GM19467 (cell line): ENCODE data around the gene PCDHGB6.
"Not testable (repeated sequence)": the region's sequence is repeated elsewhere in the genome, so short reads cannot be mapped to it uniquely, and the experiment has no call there.

Source experiments
- ATAC-seq: cut with Tn5 transposase; IDR thresholded peaks from one replicate; pipeline ENCODE4 v1.9.1; 2021; ENCODE audit warnings: mild to moderate bottlenecking, moderate library complexity; ENCODE audit not compliant: unreplicated experiment

Gene PCDHGB6

DNA sequence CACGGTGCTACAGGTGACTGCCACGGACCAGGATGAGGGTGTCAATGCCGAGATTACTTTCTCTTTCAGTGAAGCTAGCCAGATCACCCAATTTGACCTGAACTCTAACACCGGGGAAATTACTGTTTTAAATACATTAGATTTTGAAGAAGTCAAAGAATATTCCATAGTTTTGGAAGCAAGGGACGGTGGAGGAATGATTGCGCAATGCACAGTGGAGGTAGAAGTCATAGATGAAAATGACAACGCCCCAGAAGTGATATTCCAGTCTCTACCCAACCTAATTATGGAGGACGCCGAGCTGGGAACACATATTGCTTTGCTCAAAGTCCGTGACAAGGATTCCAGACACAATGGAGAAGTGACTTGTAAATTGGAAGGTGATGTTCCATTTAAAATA, 19.2 kb upstream of the PCDHGB6 start:
- ATAC-seq: no peak

DNA sequence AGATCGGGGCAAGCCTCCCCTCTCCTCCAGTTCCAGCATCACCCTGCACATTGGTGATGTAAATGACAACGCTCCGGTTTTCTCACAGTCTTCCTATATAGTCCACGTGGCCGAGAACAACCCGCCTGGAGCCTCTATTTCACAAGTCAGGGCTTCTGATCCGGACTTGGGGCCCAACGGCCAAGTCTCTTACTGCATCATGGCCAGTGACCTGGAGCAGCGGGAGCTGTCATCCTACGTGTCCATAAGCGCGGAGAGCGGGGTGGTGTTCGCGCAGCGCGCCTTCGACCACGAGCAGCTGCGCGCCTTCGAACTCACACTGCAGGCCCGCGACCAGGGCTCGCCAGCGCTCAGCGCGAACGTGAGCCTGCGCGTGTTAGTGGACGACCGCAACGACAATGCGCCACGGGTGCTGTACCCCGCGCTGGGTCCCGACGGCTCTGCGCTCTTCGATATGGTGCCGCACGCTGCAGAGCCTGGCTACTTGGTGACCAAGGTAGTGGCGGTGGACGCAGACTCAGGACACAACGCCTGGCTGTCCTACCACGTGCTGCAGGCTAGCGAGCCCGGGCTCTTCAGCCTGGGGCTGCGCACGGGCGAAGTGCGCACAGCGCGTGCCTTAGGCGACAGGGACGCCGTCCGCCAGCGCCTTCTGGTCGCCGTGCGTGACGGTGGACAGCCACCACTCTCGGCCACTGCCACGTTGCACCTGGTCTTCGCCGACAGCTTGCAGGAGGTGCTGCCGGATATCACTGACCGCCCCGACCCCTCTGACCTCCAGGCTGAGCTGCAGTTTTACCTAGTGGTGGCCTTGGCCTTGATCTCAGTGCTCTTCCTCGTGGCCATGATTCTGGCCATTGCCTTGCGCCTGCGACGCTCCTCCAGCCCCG, 18.4 kb upstream of the PCDHGB6 start:
- no peak for ATAC-seq

DNA sequence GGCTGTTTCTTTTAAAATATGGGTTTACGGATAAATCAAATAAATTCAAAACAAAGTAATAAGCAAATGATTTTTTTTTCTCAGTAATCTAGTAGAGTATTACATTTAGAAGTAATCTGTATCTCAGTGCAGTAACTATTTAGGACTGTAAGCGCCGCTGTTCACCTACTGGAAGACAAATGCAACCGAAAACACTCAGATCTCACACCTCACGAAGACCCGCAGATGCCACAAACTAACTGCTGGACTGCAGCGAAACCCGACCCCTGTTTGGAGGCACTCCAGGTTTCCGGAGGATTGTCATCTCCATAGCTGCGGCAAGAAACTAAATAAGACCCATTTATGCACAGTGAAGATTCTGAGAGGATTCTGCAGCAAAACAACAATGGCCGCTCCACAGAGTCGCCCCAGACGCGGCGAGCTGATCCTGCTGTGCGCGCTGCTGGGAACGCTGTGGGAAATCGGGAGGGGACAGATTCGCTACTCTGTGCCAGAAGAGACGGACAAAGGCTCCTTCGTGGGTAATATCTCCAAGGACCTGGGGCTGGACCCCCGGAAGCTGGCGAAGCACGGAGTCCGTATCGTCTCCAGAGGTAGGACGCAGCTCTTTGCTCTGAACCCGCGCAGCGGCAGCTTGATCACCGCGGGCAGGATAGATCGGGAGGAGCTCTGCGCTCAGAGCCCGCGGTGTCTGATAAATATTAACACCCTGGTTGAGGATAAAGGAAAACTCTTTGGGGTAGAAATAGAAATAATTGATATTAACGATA, 15.2 kb upstream of the PCDHGB6 start, which contains the start of gene PCDHGA8:
Gene PCDHGA8 (plus strand): TSS at position 205 of the 770 bp plus-strand sequence. CDS start 181 bp downstream, at position 386.
- no peak for ATAC-seq

DNA sequence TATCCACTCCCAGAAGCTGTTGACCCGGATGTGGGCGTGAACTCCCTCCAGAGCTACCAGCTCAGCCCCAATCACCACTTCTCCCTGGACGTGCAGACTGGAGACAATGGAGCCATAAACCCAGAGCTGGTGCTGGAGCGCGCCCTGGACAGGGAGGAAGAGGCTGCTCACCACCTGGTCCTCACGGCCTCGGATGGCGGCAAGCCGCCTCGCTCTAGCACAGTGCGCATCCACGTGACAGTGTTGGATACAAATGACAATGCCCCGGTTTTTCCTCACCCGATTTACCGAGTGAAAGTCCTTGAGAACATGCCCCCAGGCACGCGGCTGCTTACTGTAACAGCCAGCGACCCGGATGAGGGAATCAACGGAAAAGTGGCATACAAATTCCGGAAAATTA, 14.6 kb upstream of the PCDHGB6 start:
- ATAC-seq: no peak

DNA sequence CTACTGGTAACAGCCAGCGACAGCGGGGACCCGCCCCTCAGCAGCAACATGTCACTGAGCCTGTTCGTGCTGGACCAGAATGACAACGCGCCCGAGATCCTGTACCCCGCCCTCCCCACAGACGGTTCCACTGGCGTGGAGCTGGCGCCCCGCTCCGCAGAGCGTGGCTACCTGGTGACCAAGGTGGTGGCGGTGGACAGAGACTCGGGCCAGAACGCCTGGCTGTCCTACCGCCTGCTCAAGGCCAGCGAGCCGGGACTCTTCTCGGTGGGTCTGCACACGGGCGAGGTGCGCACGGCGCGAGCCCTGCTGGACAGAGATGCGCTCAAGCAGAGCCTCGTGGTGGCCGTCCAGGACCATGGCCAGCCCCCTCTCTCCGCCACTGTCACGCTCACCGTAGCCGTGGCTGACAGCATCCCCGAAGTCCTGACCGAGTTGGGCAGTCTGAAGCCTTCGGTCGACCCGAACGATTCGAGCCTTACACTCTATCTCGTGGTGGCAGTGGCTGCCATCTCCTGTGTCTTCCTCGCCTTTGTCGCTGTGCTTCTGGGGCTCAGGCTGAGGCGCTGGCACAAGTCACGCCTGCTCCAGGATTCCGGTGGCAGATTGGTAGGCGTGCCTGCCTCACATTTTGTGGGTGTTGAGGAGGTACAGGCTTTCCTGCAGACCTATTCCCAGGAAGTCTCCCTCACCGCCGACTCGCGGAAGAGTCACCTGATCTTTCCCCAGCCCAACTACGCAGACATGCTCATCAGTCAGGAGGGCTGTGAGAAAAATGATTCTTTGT, 13.2 kb upstream of the PCDHGB6 start:
- ATAC-seq: not testable (repeated sequence)

- not testable (repeated sequence) for ATAC-seq
These were observed 9.9 kb upstream of the PCDHGB6 start, which contains the start of gene PCDHGB5 for GRCh38 chr5:141397756-141398551. PCDHGB5 (plus strand) TSS chr5:141397947; CDS start chr5:141398128, 181 bp downstream.

DNA sequence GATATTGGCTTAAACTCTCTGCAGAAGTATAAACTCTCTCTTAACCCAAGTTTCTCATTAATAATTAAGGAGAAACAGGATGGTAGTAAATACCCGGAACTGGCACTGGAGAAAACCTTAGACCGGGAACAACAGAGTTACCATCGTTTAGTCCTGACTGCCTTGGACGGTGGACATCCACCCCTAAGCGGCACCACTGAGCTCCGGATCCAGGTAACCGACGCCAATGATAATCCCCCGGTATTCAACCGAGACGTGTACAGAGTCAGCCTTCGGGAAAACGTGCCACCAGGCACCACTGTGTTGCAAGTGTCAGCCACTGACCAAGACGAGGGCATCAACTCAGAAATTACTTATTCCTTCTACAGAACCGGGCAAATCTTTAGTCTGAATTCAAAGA, 9.2 kb upstream of the PCDHGB6 start:
- ATAC-seq: no peak

GRCh38 chr5:141399555-141400258, 8.1 kb upstream of the PCDHGB6 start:
- no peak for ATAC-seq

DNA sequence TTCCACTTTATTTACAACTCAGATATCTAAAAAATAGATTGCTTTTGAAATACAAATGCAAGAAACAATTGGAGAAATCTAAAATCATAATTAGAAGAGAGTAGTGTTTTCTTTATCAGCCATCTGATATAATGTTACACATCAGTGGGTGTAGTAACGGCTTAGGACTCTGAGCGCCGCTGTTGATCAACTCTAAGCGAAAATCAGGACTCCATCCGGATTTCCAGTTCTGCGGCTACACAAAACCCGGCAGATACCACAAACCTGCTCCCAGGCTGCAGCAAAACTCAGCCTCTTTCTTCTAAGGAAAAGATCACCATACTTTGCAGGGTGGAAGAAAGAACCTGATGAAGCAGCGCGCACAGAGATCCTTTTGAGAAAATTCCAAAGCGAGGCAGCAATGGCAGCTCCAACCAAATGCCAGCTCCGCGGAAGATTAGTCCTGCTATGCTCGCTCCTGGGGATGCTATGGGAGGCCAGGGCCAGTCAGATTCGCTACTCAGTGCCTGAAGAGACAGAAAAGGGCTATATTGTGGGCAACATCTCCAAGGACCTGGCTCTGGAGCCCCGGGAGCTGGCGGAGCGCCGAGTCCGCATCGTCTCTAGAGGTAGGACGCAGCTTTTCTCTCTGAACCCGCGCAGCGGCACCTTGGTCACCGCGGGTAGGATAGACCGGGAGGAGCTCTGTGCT, 5.1 kb upstream of the PCDHGB6 start, which contains the start of gene PCDHGA9:
Gene PCDHGA9 (plus strand): TSS at position 226 of the 691 bp plus-strand sequence. CDS start 175 bp downstream, at position 401.
- no peak for ATAC-seq

DNA sequence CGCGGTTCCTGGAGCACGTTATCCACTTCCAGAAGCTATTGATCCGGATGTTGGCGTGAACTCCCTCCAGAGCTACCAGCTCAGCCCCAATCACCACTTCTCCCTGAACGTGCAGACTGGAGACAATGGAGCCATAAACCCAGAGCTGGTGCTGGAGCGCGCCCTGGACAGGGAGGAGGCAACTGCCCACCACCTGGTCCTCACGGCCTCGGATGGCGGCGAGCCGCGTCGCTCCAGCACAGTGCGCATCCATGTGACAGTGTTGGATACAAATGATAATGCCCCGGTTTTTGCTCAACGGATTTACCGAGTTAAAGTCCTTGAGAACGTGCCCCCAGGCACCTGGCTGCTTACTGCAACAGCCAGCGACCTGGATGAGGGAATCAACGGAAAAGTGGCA, 4.4 kb upstream of the PCDHGB6 start:
- ATAC-seq: no peak

- ATAC-seq: no peak
These were observed 1.9 kb downstream of the PCDHGB6 start for GRCh38 chr5:141409598-141410306.

DNA sequence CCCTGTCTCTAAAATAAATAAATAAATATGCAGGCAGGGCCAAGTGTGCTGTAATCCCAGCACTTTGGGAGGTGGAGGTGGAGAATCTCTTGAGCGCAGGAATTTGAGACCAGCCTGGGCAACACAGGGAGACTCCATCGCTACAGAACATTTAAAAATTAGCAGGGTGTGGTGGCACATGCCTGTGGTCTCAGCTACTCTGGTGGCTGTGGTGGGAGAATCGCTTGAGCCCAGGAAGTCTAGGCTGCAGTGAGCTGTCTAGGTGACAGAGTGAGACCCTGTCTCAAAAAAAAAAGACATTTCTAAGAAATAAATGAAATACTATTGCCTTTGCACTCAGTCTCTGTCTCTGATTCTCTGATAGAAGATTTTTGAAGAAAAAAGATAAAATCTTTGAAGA, 3.8 kb downstream of the PCDHGB6 start:
- no peak for ATAC-seq

- peak; percentile 66 for ATAC-seq
These were observed 5.2 kb downstream of the PCDHGB6 start, which contains the start of gene PCDHGA10 for GRCh38 chr5:141412854-141413539. PCDHGA10 (plus strand) TSS chr5:141412987; CDS start chr5:141413176, 189 bp downstream.

- ATAC-seq: no peak
These were observed 5.8 kb downstream of the PCDHGB6 start for GRCh38 chr5:141413540-141414069.

DNA sequence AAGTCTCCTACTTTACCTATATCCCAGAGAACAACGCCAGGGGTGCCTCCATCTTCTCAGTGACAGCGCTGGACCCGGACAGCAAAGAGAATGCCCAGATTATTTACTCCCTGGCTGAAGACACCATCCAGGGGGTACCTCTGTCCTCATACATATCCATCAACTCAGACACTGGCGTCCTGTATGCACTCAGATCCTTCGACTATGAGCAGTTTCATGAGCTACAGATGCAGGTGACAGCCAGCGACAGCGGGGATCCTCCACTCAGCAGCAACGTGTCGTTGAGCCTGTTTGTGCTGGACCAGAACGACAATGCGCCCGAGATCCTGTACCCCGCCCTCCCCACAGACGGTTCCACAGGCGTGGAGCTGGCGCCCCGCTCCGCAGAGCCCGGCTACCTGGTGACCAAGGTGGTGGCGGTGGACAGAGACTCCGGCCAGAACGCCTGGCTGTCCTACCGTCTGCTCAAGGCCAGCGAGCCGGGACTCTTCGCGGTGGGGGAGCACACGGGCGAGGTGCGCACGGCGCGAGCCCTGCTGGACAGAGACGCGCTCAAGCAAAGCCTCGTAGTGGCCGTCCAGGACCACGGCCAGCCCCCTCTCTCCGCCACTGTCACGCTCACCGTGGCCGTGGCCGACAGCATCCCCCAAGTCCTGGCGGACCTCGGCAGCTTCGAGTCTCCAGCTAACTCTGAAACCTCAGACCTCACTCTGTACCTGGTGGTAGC, 6.9 kb downstream of the PCDHGB6 start:
- not testable (repeated sequence) for ATAC-seq

- not testable (repeated sequence) for ATAC-seq
These were observed 7.4 kb downstream of the PCDHGB6 start for GRCh38 chr5:141415275-141415618.
